Measurements from ENCODE around the gene LHX2. TPM values are rescaled to one million over a fixed set of nuclear protein-coding genes. Genes with fewer than 3 reads are reported as not detected.

LHX2 gene
- polyA plus RNA-seq, 3 donors, result 0.12 TPM; not detected in 2

DNA sequence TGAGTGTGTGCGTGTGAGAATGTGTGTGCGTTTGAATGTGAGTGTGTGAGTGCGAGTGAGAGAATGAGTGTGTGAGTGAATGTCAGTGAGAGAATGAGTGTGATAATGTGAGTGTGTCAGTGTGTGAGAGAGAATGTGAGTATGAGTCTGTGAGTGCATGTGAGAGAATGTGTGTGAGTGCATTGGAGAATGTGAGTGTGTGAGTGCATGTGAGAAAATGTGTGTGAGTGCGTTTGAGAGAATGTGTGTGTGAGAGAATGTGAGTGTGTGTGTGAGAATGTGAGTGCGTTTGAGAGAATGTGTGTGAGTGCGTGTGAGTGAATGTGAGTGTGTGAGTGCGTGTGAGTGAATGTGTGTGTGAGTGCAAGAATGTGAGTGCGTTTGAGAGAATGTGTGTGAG is 39.0 kb upstream of the LHX2 start:
- H3K27me3 Mint-ChIP-seq (ENCODE audit: low read depth in 3 of 3), result peaks cover 4 to 8% (median 7%) of the 10 kb centered on the region in 3 donors
- H3K4me3 ChIP-seq (replicated peaks in 1 of 3; ENCODE audit: low read depth in 2 of 3, low read length in 3 of 3), result no peak overlapping the region
- 97% methylated on average over 8 of the region's 8 CpGs for WGBS (ENCODE audit: insufficient coverage)
- H2AFZ ChIP-seq (ENCODE audit: insufficient read depth, low read depth, low read length, poor library complexity, severe bottlenecking), result no peak overlapping the region
- H3K36me3 ChIP-seq (replicated peaks in 1 of 2; ENCODE audit: control insufficient read depth in 1 of 2, insufficient read depth in 2 of 2, low read length in 2 of 2), result no peaks in the 10 kb centered on the region
- peaks cover 0 to 3% (median 0%) of the 10 kb centered on the region in 7 donors for H3K9me3 Mint-ChIP-seq
- H3K4me1 Mint-ChIP-seq, result no peaks in the 10 kb centered on the region
- peaks cover 0 to 2% of the 10 kb centered on the region in 2 donors for H3K27me3 ChIP-seq (ENCODE audit: control insufficient read depth in 2 of 2, insufficient read depth in 2 of 2, low read length in 2 of 2)
- H3K36me3 Mint-ChIP-seq, result no peaks in the 10 kb centered on the region
- H3K4me1 ChIP-seq (ENCODE audit: control insufficient read depth in 1 of 2, insufficient read depth in 2 of 2, low read length in 2 of 2), result no peaks in the 10 kb centered on the region
- H3K27ac ChIP-seq (ENCODE audit: low read depth in 1 of 2, low read length in 2 of 2), result no peak overlapping the region
- no peak overlapping the region for H3K9ac ChIP-seq (ENCODE audit: insufficient read depth, low read length, poor library complexity, severe bottlenecking)
- DNase-seq, result no peak
- intact Hi-C loops (cut with micrococcal nuclease), result no loop called here
- TF ChIP-seq CTCF (IDR thresholded peaks at IDR 0.05), result no peak
- no peak overlapping the region for H3K4me3 Mint-ChIP-seq
- no peak overlapping the region for H3K4me2 ChIP-seq (replicated peaks; ENCODE audit: extremely low read depth, low read length, poor library complexity, severe bottlenecking)
- no peaks in the 10 kb centered on the region for H3K79me2 ChIP-seq (ENCODE audit: insufficient read depth, low read length)
- no peaks in the 10 kb centered on the region for H4K20me1 ChIP-seq (ENCODE audit: insufficient read depth, low read length)
- peaks cover 9 to 12% of the 10 kb centered on the region in 2 donors for H3K9me3 ChIP-seq (replicated peaks in 1 of 2; ENCODE audit: control insufficient read depth in 1 of 2, insufficient read depth in 1 of 2, low read length in 2 of 2)
- no peak overlapping the region for H3K27ac Mint-ChIP-seq

DNA sequence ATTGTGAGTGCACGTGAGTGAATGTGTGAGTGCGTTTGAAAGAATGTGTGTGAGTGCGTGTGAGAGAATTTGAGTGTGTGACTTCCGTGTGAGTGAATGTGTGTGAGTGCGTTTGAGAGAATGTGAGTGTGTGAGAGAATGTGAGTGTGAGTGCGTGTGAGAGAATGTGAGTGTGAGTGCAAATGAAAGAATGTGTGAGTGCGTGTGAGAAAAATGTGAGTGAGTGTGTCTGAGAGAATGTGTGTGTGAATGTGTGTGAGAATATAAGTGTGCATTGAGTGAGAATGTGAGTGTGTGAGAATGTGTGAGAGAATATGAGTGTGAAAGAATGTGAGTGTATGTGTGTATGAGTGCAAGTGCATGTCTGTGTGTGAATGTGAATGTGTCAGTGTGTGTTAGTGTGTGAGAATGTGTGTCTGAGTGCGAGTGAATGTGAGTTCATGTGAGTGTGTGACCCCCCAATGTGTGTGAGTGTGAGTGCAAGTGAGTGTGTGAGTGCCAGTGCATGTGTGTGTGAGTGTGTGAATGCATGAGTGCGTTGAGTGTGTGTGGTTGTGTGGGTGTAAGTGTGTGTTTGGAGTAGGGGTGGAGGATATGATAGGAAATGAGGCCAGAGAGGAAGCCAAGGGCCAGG is 37.9 kb upstream of the LHX2 start:
- H3K4me3 Mint-ChIP-seq, result no peak overlapping the region
- Histone ChIP-seq H3K9me3 (replicated peaks in 1 of 2; ENCODE audit: control insufficient read depth in 1 of 2, insufficient read depth in 1 of 2, low read length in 2 of 2) (peaks cover 9 to 12% of the 10 kb centered on the region in 2 donors), H3K9ac (ENCODE audit: insufficient read depth, low read length, poor library complexity, severe bottlenecking) (no peak overlapping the region), H3K4me3 (replicated peaks in 1 of 3; ENCODE audit: low read depth in 2 of 3, low read length in 3 of 3) (no peak overlapping the region), H3K4me2 (replicated peaks; ENCODE audit: extremely low read depth, low read length, poor library complexity, severe bottlenecking) (no peak overlapping the region), H3K4me1 (ENCODE audit: control insufficient read depth in 1 of 2, insufficient read depth in 2 of 2, low read length in 2 of 2) (no peaks in the 10 kb centered on the region), H2AFZ (ENCODE audit: insufficient read depth, low read depth, low read length, poor library complexity, severe bottlenecking) (no peak overlapping the region), H3K27me3 (ENCODE audit: control insufficient read depth in 2 of 2, insufficient read depth in 2 of 2, low read length in 2 of 2) (peaks cover 0 to 2% of the 10 kb centered on the region in 2 donors), H3K79me2 (ENCODE audit: insufficient read depth, low read length) (no peaks in the 10 kb centered on the region), H3K27ac (ENCODE audit: low read depth in 1 of 2, low read length in 2 of 2) (no peak overlapping the region), H3K36me3 (replicated peaks in 1 of 2; ENCODE audit: control insufficient read depth in 1 of 2, insufficient read depth in 2 of 2, low read length in 2 of 2) (no peaks in the 10 kb centered on the region), H4K20me1 (ENCODE audit: insufficient read depth, low read length) (no peaks in the 10 kb centered on the region)
- peaks cover 3 to 7% (median 4%) of the 10 kb centered on the region in 3 donors for H3K27me3 Mint-ChIP-seq (ENCODE audit: low read depth in 3 of 3)
- H3K4me1 Mint-ChIP-seq, result no peaks in the 10 kb centered on the region
- no peak overlapping the region for H3K27ac Mint-ChIP-seq
- H3K36me3 Mint-ChIP-seq, result no peaks in the 10 kb centered on the region
- intact Hi-C loops (cut with micrococcal nuclease), result no loop called here
- WGBS (ENCODE audit: insufficient coverage), result 82% methylated on average over 8 of the region's 9 CpGs
- H3K9me3 Mint-ChIP-seq, result peaks cover 0 to 3% (median 0%) of the 10 kb centered on the region in 7 donors
- no peak for DNase-seq
- TF ChIP-seq CTCF (IDR thresholded peaks at IDR 0.05), result no peak

All from CD14-positive monocyte (primary cell).